ENCODE results near the gene TRIM41.

TRIM41 gene

DNA sequence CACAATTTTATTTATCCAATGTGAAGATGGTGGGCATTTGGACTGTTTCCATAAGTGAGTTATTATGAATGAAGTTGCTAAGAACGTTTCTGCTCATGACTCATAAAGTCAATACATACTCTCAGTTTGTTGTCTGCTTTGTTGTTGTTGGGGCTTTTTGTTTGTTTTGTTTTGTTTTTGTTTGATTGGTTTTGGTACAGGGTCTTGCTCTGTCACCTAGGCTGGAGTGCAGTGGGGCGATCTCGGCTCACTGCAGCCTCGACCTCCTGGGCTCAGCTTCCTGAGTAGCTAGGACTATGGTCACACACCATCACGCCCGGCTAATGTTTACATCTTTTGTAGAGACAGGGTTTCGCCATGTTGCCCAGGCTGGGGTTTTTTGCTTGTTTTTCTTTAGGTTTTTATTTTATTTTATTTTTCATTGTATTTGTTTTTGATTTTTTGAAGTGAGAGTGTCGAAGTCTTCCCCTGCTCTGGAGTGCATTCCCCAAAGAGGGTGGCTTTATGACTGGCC lies 36.0 kb upstream of the TRIM41 start:
- Histone ChIP-seq H3K4me1 (ENCODE audit: insufficient read depth, poor library complexity, severe bottlenecking) (peaks cover 6% of the 10 kb centered on the region), H3K9me3 (ENCODE audit: severe bottlenecking) (no peaks in the 10 kb centered on the region), H3K27ac (ENCODE audit: poor library complexity, severe bottlenecking) (no peak overlapping the region), H3K36me3 (ENCODE audit: low read depth) (no peaks in the 10 kb centered on the region), H3K27me3 (ENCODE audit: insufficient read depth, poor library complexity, severe bottlenecking) (no peaks in the 10 kb centered on the region), H3K4me3 (ENCODE audit: severe bottlenecking) (peak overlapping the region; percentile 68)
- ATAC-seq (ENCODE audit: low read depth) (no peak), DNase-seq (ENCODE audit: low spot score) (no peak)
- TF ChIP-seq, protein P1, sequence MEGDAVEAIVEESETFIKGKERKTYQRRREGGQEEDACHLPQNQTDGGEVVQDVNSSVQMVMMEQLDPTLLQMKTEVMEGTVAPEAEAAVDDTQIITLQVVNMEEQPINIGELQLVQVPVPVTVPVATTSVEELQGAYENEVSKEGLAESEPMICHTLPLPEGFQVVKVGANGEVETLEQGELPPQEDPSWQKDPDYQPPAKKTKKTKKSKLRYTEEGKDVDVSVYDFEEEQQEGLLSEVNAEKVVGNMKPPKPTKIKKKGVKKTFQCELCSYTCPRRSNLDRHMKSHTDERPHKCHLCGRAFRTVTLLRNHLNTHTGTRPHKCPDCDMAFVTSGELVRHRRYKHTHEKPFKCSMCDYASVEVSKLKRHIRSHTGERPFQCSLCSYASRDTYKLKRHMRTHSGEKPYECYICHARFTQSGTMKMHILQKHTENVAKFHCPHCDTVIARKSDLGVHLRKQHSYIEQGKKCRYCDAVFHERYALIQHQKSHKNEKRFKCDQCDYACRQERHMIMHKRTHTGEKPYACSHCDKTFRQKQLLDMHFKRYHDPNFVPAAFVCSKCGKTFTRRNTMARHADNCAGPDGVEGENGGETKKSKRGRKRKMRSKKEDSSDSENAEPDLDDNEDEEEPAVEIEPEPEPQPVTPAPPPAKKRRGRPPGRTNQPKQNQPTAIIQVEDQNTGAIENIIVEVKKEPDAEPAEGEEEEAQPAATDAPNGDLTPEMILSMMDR (IDR thresholded peaks at IDR 0.05; ENCODE audit: poor library complexity, severe bottlenecking): no peak

DNA sequence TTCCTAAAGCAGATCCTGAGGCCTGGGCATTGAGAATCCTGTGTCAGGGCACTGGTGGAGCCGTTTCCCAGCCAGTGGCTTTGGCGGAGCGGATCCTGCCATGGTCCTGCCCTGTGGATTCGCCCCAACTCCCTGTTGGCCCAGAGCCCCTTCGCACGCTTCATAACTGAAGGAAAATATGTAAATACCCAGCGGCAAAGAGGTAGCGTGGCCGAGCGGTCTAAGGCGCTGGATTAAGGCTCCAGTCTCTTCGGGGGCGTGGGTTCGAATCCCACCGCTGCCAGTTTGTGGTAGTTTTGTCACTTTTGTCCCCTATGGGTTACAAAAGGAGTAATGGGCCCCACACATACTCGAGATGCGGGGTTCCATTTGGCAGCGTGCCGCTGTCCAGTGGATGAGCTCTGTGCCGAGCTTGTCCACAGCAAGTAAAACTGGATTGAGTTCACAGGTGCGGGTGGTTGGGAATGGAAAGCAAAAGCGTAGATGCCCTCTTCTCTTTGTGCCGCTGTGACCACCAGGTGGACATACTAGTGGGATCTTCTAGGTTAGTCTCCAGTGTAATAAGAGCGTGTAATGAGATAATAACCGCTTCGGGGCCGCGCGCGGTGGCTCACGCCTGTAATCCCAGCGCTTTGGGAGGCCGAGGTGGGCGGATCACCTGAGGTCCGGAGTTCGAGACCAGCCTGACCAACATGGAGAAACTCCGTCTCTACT lies 35.4 kb upstream of the TRIM41 start:
- no peaks in the 10 kb centered on the region for H3K27me3 ChIP-seq (ENCODE audit: insufficient read depth, poor library complexity, severe bottlenecking)
- ATAC-seq (ENCODE audit: low read depth) (peak; percentile 13), DNase-seq (ENCODE audit: low spot score) (peak; percentile 82)
- no peaks in the 10 kb centered on the region for H3K36me3 ChIP-seq (ENCODE audit: low read depth)
- peak overlapping the region; percentile 40 for H3K27ac ChIP-seq (ENCODE audit: poor library complexity, severe bottlenecking)
- no peaks in the 10 kb centered on the region for H3K9me3 ChIP-seq (ENCODE audit: severe bottlenecking)
- H3K4me1 ChIP-seq (ENCODE audit: insufficient read depth, poor library complexity, severe bottlenecking): peaks cover 8% of the 10 kb centered on the region
- TF ChIP-seq, protein P1 (IDR thresholded peaks at IDR 0.05; ENCODE audit: poor library complexity, severe bottlenecking): peak; percentile 43
- H3K4me3 ChIP-seq (ENCODE audit: severe bottlenecking): peak overlapping the region; percentile 68

DNA sequence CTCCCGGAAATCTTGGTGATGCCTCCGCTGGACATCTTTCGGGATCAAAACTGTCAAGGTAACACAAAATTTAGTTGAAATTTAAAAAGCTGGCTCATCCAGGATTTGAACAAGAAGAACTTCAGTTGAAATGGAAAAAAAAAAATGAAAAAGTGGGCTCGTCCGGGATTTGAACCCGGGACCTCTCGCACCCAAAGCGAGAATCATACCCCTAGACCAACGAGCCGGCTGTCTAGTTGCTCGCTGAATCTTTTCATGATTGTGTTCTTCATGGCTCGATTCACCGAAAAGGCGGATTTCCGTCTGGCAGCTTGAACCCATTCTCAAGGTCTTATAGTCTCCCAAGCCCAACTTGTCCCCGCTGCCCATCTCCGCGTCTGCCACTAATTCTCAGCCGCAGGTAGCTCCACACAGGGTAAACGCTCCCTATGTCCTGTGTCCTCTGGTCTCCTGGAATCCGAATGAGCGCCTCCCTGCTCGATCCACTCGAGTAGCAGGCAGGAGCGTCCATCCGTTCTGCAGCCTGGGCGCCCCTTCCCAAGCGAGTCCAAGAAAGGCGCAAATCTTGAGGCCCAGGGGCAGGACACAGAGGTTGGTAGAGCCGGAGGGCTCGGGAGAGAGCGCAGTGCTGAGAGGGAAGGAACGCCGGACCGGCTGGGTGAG lies 34.2 kb upstream of the TRIM41 start:
- Histone ChIP-seq H3K27ac (ENCODE audit: poor library complexity, severe bottlenecking) (peak overlapping the region; percentile 40), H3K4me3 (ENCODE audit: severe bottlenecking) (peak overlapping the region; percentile 68), H3K27me3 (ENCODE audit: insufficient read depth, poor library complexity, severe bottlenecking) (no peaks in the 10 kb centered on the region), H3K4me1 (ENCODE audit: insufficient read depth, poor library complexity, severe bottlenecking) (peaks cover 12% of the 10 kb centered on the region), H3K9me3 (ENCODE audit: severe bottlenecking) (no peaks in the 10 kb centered on the region), H3K36me3 (ENCODE audit: low read depth) (no peaks in the 10 kb centered on the region)
- TF ChIP-seq, protein P1 (IDR thresholded peaks at IDR 0.05; ENCODE audit: poor library complexity, severe bottlenecking): no peak
- ATAC-seq (ENCODE audit: low read depth): peak; percentile 8
- peak; percentile 85 for DNase-seq (ENCODE audit: low spot score)

DNA sequence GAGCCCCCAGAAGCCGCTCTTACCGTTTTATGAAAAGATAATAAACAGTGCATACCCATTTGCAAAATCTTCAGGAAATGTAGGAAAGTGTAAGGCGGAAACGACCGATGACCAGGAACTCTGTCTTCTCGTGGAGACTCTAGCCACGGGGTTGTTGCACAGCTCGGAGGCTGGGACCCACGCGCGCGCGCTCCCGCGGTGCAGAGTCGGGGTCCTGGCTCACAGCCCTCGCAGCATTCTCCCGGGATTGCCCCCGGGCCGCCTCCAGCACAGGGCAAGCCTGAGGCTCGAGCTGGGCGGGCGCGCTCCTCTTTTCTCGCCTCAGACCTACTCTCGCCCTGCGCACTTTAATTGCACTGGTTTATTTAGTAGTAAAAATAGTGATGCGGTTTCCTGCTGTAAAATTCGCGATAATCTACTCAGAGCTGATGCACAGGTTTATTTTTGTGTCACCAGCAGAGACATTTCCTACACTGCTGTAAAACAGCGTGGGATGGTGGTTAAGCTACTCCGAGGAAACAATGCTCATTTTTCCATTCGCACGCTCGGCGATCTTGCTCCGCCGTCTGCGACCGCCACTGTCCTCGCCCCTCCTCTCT lies 33.6 kb upstream of the TRIM41 start:
- H3K27ac ChIP-seq (ENCODE audit: poor library complexity, severe bottlenecking): peak overlapping the region; percentile 40
- ATAC-seq (ENCODE audit: low read depth) (peak; percentile 2; the same call in 1 of the 3 replicates), DNase-seq (ENCODE audit: low spot score) (no peak)
- peak overlapping the region; percentile 68 for H3K4me3 ChIP-seq (ENCODE audit: severe bottlenecking)
- TF ChIP-seq, protein P1 (IDR thresholded peaks at IDR 0.05; ENCODE audit: poor library complexity, severe bottlenecking): no peak
- H3K4me1 ChIP-seq (ENCODE audit: insufficient read depth, poor library complexity, severe bottlenecking): peaks cover 12% of the 10 kb centered on the region
- H3K36me3 ChIP-seq (ENCODE audit: low read depth): 0 out of 2 replicates have a peak, but pooled peaks cover 3% of the 10 kb centered on the region
- no peaks in the 10 kb centered on the region for H3K27me3 ChIP-seq (ENCODE audit: insufficient read depth, poor library complexity, severe bottlenecking)
- H3K9me3 ChIP-seq (ENCODE audit: severe bottlenecking): no peaks in the 10 kb centered on the region

Data from RWPE2 (cell line).